Caco-2 (cell line): ENCODE data around the gene UCHL1. TPM values are rescaled to one million over a fixed set of nuclear protein-coding genes. Genes with fewer than 3 reads are reported as not detected.

ENCODE experiments used
- BruUV-seq: library from RNA; stranded (reverse); fragments of 400-500 nt; replicated peaks from 2 replicates; lab custom pipeline; 2021; lab: Mats Ljungman, UMichigan
- CTCF ChIA-PET: fragments of 300-600 bp; sonication (Branson Sonifier 250); formaldehyde crosslinking; loops from one replicate; lab custom pipeline; 2022; ENCODE audit warnings: antibody characterized with exemption; lab: Charles Lee
- POLR2A ChIA-PET: fragments of 300-600 bp; sonication (Branson Sonifier 250); formaldehyde crosslinking; loops from one replicate; lab custom pipeline; 2022; ENCODE audit warnings: antibody characterized with exemption; lab: Charles Lee
- DNase-seq, 2 experiments: peaks; one replicate each; pipeline versions ENCODE4 v3.0.0 to v3.0.0-alpha.2; 2020 to 2022
- H3K27me3 ChIP-seq: replicated peaks from 2 replicates; pipeline ENCODE4 v1.6.0; 2011; ENCODE audit warnings: low read length; ENCODE audit not compliant: control insufficient read depth, insufficient read depth
- H3K36me3 ChIP-seq: 2 replicates; pipeline ENCODE4 v1.5.1; 2011; ENCODE audit warnings: low read length; ENCODE audit not compliant: control insufficient read depth, insufficient read depth
- H3K4me1 ChIP-seq: fragments of 250-450 bp; sonication (Bioruptor Pico); 2 replicates; pipeline ENCODE4 v1.5.1; 2020; ENCODE audit warnings: mild to moderate bottlenecking
- H3K4me3 ChIP-seq: 2 replicates; pipeline ENCODE4 v1.5.1; 2011; ENCODE audit warnings: low read depth, mild to moderate bottlenecking, control low read depth, low read length
- H3K9me3 ChIP-seq: fragments of 250-450 bp; sonication (Bioruptor Pico); 2 replicates; pipeline ENCODE4 v1.5.1; 2020; ENCODE audit warnings: mild to moderate bottlenecking, moderate library complexity
- H3K27ac Mint-ChIP-seq: one replicate; pipeline ENCODE4 v1.8.0; 2022; ENCODE audit warnings: mixed read lengths; ENCODE audit not compliant: unreplicated experiment
- H3K27me3 Mint-ChIP-seq: one replicate; pipeline ENCODE4 v1.8.0; 2022; ENCODE audit warnings: mixed read lengths; ENCODE audit not compliant: insufficient read depth, unreplicated experiment
- H3K36me3 Mint-ChIP-seq: one replicate; pipeline ENCODE4 v1.8.0; 2022; ENCODE audit warnings: mild to moderate bottlenecking, mixed read lengths; ENCODE audit not compliant: insufficient read depth, unreplicated experiment
- H3K4me1 Mint-ChIP-seq: one replicate; pipeline ENCODE4 v1.8.0; 2022; ENCODE audit warnings: low read depth, mixed read lengths; ENCODE audit not compliant: unreplicated experiment
- H3K4me3 Mint-ChIP-seq: one replicate; pipeline ENCODE4 v1.8.0; 2022; ENCODE audit warnings: mild to moderate bottlenecking, moderate library complexity, mixed read lengths; ENCODE audit not compliant: unreplicated experiment
- H3K9me3 Mint-ChIP-seq: one replicate; pipeline ENCODE4 v1.8.0; 2022; ENCODE audit warnings: mixed read lengths; ENCODE audit not compliant: unreplicated experiment
- CTCF ChIP-seq, 2 experiments: fragments of 200-600 bp in 1 of 2; IDR thresholded peaks; 1 replicate in 1 of 2; 2 replicates in 1 of 2; pipeline versions ENCODE4 v1.5.1 to v1.8.0; 2011 to 2022; ENCODE audit warnings: antibody characterized with exemption in 1 of 2, control low read depth in 1 of 2, inconsistent platforms in 1 of 2, low read depth in 1 of 2, low read length in 1 of 2, mild to moderate bottlenecking in 1 of 2, moderate library complexity in 1 of 2; ENCODE audit not compliant: insufficient read depth in 1 of 2, severe bottlenecking in 1 of 2, unreplicated experiment in 1 of 2
- intact Hi-C: fragments of 100-400 bp; cut with micrococcal nuclease; formaldehyde crosslinking; loops from one replicate; pipeline ENCODE4 v1.10.0; 2022; ENCODE audit not compliant: unreplicated experiment
- total RNA-seq: library from RNA; stranded (reverse); gene quantifications from 2 replicates; pipeline ENCODE4 v1.2.3, GENCODE V29; 2022

UCHL1 gene
- total RNA-seq, 1 experiment from 2014 or later: 233 TPM

- Mint-ChIP-seq H3K27ac (peak overlapping the region; percentile 66), H3K4me3 (peak overlapping the region; percentile 99), H3K9me3 (no peaks in the 10 kb centered on the region), H3K4me1 (peaks cover 9% of the 10 kb centered on the region), H3K36me3 (peaks cover 23% of the 10 kb centered on the region), H3K27me3 (no peaks in the 10 kb centered on the region)
- DNase-seq: no peak
- Histone ChIP-seq H3K36me3 (no peaks in the 10 kb centered on the region), H3K4me1 (peaks cover 23% of the 10 kb centered on the region), H3K4me3 (peak overlapping the region; percentile 91), H3K9me3 (no peaks in the 10 kb centered on the region), H3K27me3 (no peaks in the 10 kb centered on the region)
- ChIA-PET CTCF (interaction anchor here (1.5 kb wide), 6 partner anchors 27 to 374 kb away, joined by 3 to 17 read pairs (median 6); no protein-coding TSS in a partner anchor), POLR2A (no interaction called here)
- no peak for TF ChIP-seq CTCF (IDR thresholded peaks at IDR 0.05; ENCODE audit: insufficient read depth in 1 of 2, low read depth in 1 of 2, low read length in 1 of 2, severe bottlenecking in 1 of 2, unreplicated experiment in 1 of 2)
- intact Hi-C loops: loop anchor here (10.0 kb wide), 1 partner anchor 470 kb away; the partner anchor contains the start of gene NSUN7
- BruUV-seq: no TSS peak
Observed at GRCh38 chr4:41215155-41215554, 41.6 kb upstream of the UCHL1 start.

GRCh38 chr4:41215969-41216293 lies 40.8 kb upstream of the UCHL1 start:
- peak overlapping the region; percentile 93 for H3K27ac Mint-ChIP-seq
- DNase-seq: no peak
- ChIA-PET CTCF (interaction anchor here (1.2 to 1.4 kb wide), 3 partner anchors 240 to 318 kb away, joined by 4 to 13 read pairs (median 5); no protein-coding TSS in a partner anchor), POLR2A (interaction anchor here (0.8 to 1.4 kb wide), 4 partner anchors 41 to 285 kb away, joined by 4 to 9 read pairs (median 6); partner anchors contain the start of gene UCHL1)
- intact Hi-C loops: loop anchor here (1.0 to 10.0 kb wide), 2 partner anchors 40 to 471 kb away; partner anchors contain the start of genes NSUN7 and UCHL1
- TF ChIP-seq CTCF (IDR thresholded peaks at IDR 0.05; ENCODE audit: insufficient read depth in 1 of 2, low read depth in 1 of 2, low read length in 1 of 2, severe bottlenecking in 1 of 2, unreplicated experiment in 1 of 2): no peak
- no TSS peak for BruUV-seq
- H3K4me3 ChIP-seq: peak overlapping the region; percentile 65
- no peaks in the 10 kb centered on the region for H3K36me3 ChIP-seq
- H3K9me3 Mint-ChIP-seq: no peaks in the 10 kb centered on the region
- H3K27me3 ChIP-seq: no peaks in the 10 kb centered on the region
- H3K4me1 Mint-ChIP-seq: peaks cover 10% of the 10 kb centered on the region
- H3K9me3 ChIP-seq: no peaks in the 10 kb centered on the region
- no peaks in the 10 kb centered on the region for H3K27me3 Mint-ChIP-seq
- H3K4me3 Mint-ChIP-seq: peak overlapping the region; percentile 99
- peaks cover 23% of the 10 kb centered on the region for H3K36me3 Mint-ChIP-seq
- peaks cover 19% of the 10 kb centered on the region for H3K4me1 ChIP-seq

DNA sequence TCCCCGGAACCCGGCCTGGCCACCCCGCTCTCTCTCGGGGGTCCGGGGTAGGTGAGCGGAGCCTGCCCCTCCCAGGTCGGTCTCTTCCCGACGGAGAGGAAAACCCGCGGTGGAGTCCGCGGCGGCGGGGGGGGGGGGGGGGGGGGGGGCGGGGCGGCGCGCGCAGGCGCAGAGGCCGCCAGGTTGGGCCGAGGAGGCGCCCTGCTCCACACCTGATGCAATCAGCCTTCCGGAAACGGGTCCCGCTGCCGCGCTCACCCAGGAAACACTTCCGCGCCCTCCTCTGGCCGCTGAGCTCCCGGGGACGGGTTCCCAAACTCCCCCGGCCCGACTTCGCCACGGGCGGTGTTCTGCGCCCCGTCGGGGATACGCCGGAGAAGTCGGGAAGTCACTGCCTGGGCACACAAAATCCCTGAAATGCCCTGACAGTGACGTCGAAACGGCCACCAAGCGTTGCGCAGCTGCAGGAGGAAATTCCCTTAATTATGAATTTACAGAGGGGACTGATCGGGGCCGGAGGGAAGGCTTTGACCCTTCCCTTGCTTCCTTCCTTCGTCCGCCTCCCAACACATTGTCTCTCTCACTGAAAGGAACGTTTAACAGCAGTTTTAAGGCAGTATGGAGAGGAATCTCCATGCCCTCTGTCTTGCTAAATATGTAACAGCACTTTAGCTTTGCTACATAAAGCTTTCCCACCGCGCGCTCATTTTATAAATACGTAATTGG lies 40.3 kb upstream of the UCHL1 start:
- Histone ChIP-seq H3K4me3 (peak overlapping the region; percentile 78), H3K27me3 (no peaks in the 10 kb centered on the region), H3K9me3 (no peaks in the 10 kb centered on the region), H3K4me1 (peaks cover 19% of the 10 kb centered on the region), H3K36me3 (no peaks in the 10 kb centered on the region)
- peaks cover 23% of the 10 kb centered on the region for H3K36me3 Mint-ChIP-seq
- peak overlapping the region; percentile 99 for H3K4me3 Mint-ChIP-seq
- intact Hi-C loops: loop anchor here (1.0 to 10.0 kb wide), 2 partner anchors 40 to 472 kb away; partner anchors contain the start of genes NSUN7 and UCHL1
- BruUV-seq: TSS peak; percentile 98
- POLR2A ChIA-PET: interaction anchor here (0.6 to 1.4 kb wide), 5 partner anchors 31 to 285 kb away, joined by 3 to 9 read pairs (median 5); partner anchors contain the start of gene UCHL1
- peak overlapping the region; percentile 93 for H3K27ac Mint-ChIP-seq
- TF ChIP-seq CTCF (IDR thresholded peaks at IDR 0.05; ENCODE audit: insufficient read depth in 1 of 2, low read depth in 1 of 2, low read length in 1 of 2, severe bottlenecking in 1 of 2, unreplicated experiment in 1 of 2): peak; percentile 17 to 58
- H3K4me1 Mint-ChIP-seq: peaks cover 10% of the 10 kb centered on the region
- DNase-seq: peak; percentile 93 to 94
- CTCF ChIA-PET: interaction anchor here (0.6 to 1.4 kb wide), 6 partner anchors 29 to 319 kb away, joined by 3 to 13 read pairs (median 5); no protein-coding TSS in a partner anchor
- no peaks in the 10 kb centered on the region for H3K9me3 Mint-ChIP-seq
- no peaks in the 10 kb centered on the region for H3K27me3 Mint-ChIP-seq
